Hepatocyte (in vitro differentiated cells): ENCODE results near the gene MXRA7. TPM values are rescaled to one million over a fixed set of nuclear protein-coding genes. Genes with fewer than 3 reads are reported as not detected.

ENCODE experiments used
- DNase-seq: peaks from one replicate; pipeline ENCODE4 v3.0.0-alpha.2; 2016; ENCODE audit warnings: low spot score
- H2AFZ ChIP-seq: fragments of 200-600 bp; sonication (generic); 2 replicates; pipeline ENCODE4 v1.6.0; 2016; ENCODE audit warnings: antibody characterized with exemption, mild to moderate bottlenecking
- H3K27ac ChIP-seq: fragments of 200-600 bp; sonication (generic); 2 replicates; pipeline ENCODE4 v1.5.1; 2016; ENCODE audit warnings: mild to moderate bottlenecking
- H3K27me3 ChIP-seq: fragments of 200-600 bp; sonication (generic); 2 replicates; pipeline ENCODE4 v1.6.1; 2016
- H3K36me3 ChIP-seq: fragments of 200-600 bp; sonication (generic); replicated peaks from 2 replicates; pipeline ENCODE4 v1.5.1; 2016; ENCODE audit warnings: low read depth; ENCODE audit not compliant: insufficient read depth
- H3K4me1 ChIP-seq: fragments of 200-600 bp; sonication (generic); 2 replicates; pipeline ENCODE4 v1.5.1; 2016; ENCODE audit warnings: mild to moderate bottlenecking, moderate library complexity; ENCODE audit not compliant: insufficient read depth
- H3K4me2 ChIP-seq: fragments of 200-600 bp; sonication (generic); 2 replicates; pipeline ENCODE4 v1.6.0; 2016
- H3K4me3 ChIP-seq: fragments of 200-600 bp; sonication (generic); 2 replicates; pipeline ENCODE4 v1.5.1; 2016; ENCODE audit warnings: mild to moderate bottlenecking
- H3K79me2 ChIP-seq: fragments of 200-600 bp; sonication (generic); 2 replicates; pipeline ENCODE4 v1.6.0; 2017; ENCODE audit warnings: mild to moderate bottlenecking
- H3K9me2 ChIP-seq: fragments of 200-600 bp; sonication (generic); replicated peaks from 2 replicates; pipeline ENCODE4 v1.6.0; 2017; ENCODE audit warnings: mild to moderate bottlenecking; ENCODE audit not compliant: insufficient read depth
- H3K9me3 ChIP-seq: fragments of 200-600 bp; sonication (generic); 2 replicates; pipeline ENCODE4 v1.5.1; 2016; ENCODE audit warnings: low read depth, mild to moderate bottlenecking
- H4K20me1 ChIP-seq: fragments of 200-600 bp; sonication (generic); 2 replicates; pipeline ENCODE4 v1.6.0; 2016; ENCODE audit warnings: mild to moderate bottlenecking; ENCODE audit not compliant: insufficient read depth, poor library complexity, severe bottlenecking
- EZH2 ChIP-seq: fragments of 200-600 bp; sonication (generic); IDR thresholded peaks from 2 replicates; pipeline ENCODE4 v1.6.1; 2016; ENCODE audit warnings: antibody characterized with exemption, mild to moderate bottlenecking, borderline replicate concordance
- EZH2phosphoT487 ChIP-seq: fragments of 200-600 bp; sonication (generic); IDR thresholded peaks from one replicate; pipeline ENCODE4 v1.6.1; 2018; ENCODE audit warnings: antibody characterized with exemption, mild to moderate bottlenecking, low read depth, moderate library complexity; ENCODE audit not compliant: unreplicated experiment, severe bottlenecking
- WGBS: methylation state at CpG from one replicate; pipeline ENCODE4 v1.1.6; 2016; ENCODE audit warnings: low lambda C conversion rate; ENCODE audit errors: missing lambda C conversion rate; 5-methylcytosine and 5-hydroxymethylcytosine counted together
- polyA plus RNA-seq: library from polyadenylated mRNA; unstranded; fragments of >200 nt; fragmentation: Nextera tagmentation; extraction: Ambion mirVana; gene quantifications from 2 replicates; pipeline ENCODE4 v1.2.1, GENCODE V29; 2016
- total RNA-seq: library from RNA; depleted of rRNA; stranded (reverse); fragments of >200 nt; gene quantifications from 2 replicates; pipeline ENCODE4 v1.2.3, GENCODE V29; 2014
- TF ChIP-seq, protein P1 (sequence below): fragments of 200-600 bp; sonication (generic); IDR thresholded peaks from 2 replicates; pipeline ENCODE4 v1.5.1; 2016; ENCODE audit warnings: antibody characterized with exemption, mild to moderate bottlenecking; ENCODE audit not compliant: poor library complexity

Gene MXRA7
- total and polyA plus RNA-seq, 2 experiments from 2014 or later, result 101 to 117 TPM

DNA sequence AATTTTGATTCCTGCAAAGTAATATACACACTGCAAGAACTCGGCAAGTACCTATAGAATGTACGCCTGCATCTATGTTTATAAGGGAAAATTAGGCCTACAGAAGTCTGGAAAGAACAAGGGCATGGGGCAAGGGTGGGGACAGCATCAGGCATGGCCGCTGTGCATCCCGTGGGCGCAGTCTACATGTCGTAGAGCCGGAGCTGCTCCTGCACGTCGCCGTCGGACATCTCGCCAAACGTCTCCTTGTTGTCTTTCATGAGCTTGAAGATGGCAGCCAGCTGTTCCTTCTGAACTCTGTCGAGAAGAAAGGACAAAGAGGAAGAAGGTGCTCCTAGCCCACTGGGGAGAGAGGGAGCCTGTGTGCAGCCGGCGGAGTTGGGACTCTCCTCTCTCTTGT lies 33.4 kb downstream of the MXRA7 start:
- H4K20me1 ChIP-seq, result no peaks in the 10 kb centered on the region
- no peak for DNase-seq

DNA sequence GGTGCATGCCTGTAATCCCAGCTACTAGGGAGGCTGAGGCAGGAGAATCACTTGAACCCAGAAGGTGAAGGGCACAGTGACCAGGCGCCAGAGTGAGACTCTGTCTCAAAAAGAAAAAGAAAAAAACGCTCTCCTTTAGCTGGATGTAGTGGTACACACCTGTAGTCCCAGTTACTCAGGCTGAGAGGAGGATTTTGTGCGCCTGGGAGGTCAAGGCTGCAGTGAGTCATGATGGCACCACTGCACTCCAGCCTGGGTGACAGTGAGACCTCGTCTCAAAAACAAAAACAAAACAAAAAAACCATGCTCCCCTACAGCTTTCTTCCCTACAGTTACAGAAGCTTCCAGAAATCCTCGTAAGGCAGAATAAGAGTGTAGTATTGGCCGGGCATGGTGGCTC lies 34.1 kb downstream of the MXRA7 start:
- Histone ChIP-seq H3K36me3 (no peaks in the 10 kb centered on the region), H3K4me3 (no peak overlapping the region), H2AFZ (no peak overlapping the region), H3K9me3 (no peaks in the 10 kb centered on the region), H3K27ac (no peak overlapping the region), H3K4me2 (no peak overlapping the region), H4K20me1 (no peaks in the 10 kb centered on the region), H3K79me2 (no peaks in the 10 kb centered on the region), H3K27me3 (no peaks in the 10 kb centered on the region), H3K4me1 (peaks cover 3% of the 10 kb centered on the region), H3K9me2 (no peaks in the 10 kb centered on the region)
- DNase-seq, result no peak
- TF ChIP-seq EZH2phosphoT487 (no peak), EZH2 (no peak)
- TF ChIP-seq, protein P1, sequence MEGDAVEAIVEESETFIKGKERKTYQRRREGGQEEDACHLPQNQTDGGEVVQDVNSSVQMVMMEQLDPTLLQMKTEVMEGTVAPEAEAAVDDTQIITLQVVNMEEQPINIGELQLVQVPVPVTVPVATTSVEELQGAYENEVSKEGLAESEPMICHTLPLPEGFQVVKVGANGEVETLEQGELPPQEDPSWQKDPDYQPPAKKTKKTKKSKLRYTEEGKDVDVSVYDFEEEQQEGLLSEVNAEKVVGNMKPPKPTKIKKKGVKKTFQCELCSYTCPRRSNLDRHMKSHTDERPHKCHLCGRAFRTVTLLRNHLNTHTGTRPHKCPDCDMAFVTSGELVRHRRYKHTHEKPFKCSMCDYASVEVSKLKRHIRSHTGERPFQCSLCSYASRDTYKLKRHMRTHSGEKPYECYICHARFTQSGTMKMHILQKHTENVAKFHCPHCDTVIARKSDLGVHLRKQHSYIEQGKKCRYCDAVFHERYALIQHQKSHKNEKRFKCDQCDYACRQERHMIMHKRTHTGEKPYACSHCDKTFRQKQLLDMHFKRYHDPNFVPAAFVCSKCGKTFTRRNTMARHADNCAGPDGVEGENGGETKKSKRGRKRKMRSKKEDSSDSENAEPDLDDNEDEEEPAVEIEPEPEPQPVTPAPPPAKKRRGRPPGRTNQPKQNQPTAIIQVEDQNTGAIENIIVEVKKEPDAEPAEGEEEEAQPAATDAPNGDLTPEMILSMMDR, result no peak
- WGBS, result 95% methylated on average over 6 of the region's 6 CpGs

More for the DNA sequence above, 33.4 kb downstream of the MXRA7 start:
- WGBS, result 97% methylated on average over 16 of the region's 16 CpGs
- no peaks in the 10 kb centered on the region for H3K9me2 ChIP-seq
- TF ChIP-seq, protein P1, result no peak
- no peak for TF ChIP-seq EZH2
- no peak for TF ChIP-seq EZH2phosphoT487
- H3K27me3 ChIP-seq, result no peaks in the 10 kb centered on the region
- no peak overlapping the region for H3K27ac ChIP-seq
- H3K9me3 ChIP-seq, result no peaks in the 10 kb centered on the region
- H3K4me2 ChIP-seq, result no peak overlapping the region
- H3K79me2 ChIP-seq, result no peaks in the 10 kb centered on the region
- H3K4me1 ChIP-seq, result peaks cover 9% of the 10 kb centered on the region
- H3K36me3 ChIP-seq, result no peaks in the 10 kb centered on the region
- H2AFZ ChIP-seq, result no peak overlapping the region
- no peak overlapping the region for H3K4me3 ChIP-seq

DNA sequence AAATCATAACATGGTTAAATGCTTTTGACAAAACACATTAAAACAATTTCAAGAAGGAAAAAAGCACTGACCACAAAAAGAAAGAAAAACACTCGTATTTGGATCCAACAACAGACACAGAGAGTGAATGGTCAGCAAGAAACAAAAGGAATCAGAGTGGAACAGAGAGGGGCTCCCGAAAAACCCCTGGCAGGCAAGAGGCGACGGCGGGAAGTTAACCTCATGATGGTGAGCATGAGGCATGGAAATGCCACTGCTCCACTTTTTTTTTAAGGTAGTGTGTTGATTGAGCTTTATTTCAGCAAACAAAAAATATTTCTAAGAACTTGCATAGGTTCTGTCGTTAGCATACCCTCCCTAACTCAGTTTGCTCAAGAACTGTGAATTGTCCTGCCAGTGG lies 35.1 kb downstream of the MXRA7 start:
- DNase-seq, result no peak
- no peak overlapping the region for H3K27ac ChIP-seq
- no peaks in the 10 kb centered on the region for H3K9me2 ChIP-seq
- 95% methylated on average over 6 of the region's 6 CpGs for WGBS
- no peak for TF ChIP-seq EZH2
- TF ChIP-seq, protein P1, result no peak
- TF ChIP-seq EZH2phosphoT487, result no peak
- H3K27me3 ChIP-seq, result no peaks in the 10 kb centered on the region
- no peak overlapping the region for H3K4me2 ChIP-seq
- H4K20me1 ChIP-seq, result no peaks in the 10 kb centered on the region
- no peaks in the 10 kb centered on the region for H3K79me2 ChIP-seq
- H2AFZ ChIP-seq, result no peak overlapping the region
- H3K9me3 ChIP-seq, result no peaks in the 10 kb centered on the region
- no peak overlapping the region for H3K4me3 ChIP-seq
- H3K36me3 ChIP-seq, result no peaks in the 10 kb centered on the region
- no peaks in the 10 kb centered on the region for H3K4me1 ChIP-seq

DNA sequence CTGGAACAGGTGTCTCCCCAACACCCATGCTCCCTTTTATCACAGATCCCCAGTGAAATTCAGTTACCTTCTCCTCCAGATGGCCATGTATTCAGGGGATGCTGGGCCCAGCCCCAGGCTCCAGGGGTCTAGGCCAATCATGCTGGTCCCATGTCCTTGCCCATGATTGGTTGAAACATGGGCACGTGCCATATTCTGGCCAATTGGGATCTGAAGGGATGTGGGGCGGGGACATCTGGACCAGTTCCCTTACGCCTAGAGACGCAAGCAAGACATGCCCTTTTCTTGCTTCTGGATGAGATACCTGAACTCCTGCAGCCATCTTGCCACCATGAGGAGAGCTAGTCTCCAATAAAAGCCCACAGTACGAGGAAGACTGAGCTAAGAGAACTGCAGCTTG lies 36.2 kb downstream of the MXRA7 start:
- H2AFZ ChIP-seq, result no peak overlapping the region
- no peaks in the 10 kb centered on the region for H3K36me3 ChIP-seq
- H3K27ac ChIP-seq, result no peak overlapping the region
- TF ChIP-seq EZH2phosphoT487 (no peak), EZH2 (no peak)
- TF ChIP-seq, protein P1, result no peak
- H4K20me1 ChIP-seq, result no peaks in the 10 kb centered on the region
- H3K79me2 ChIP-seq, result no peaks in the 10 kb centered on the region
- H3K9me3 ChIP-seq, result no peaks in the 10 kb centered on the region
- no peak for DNase-seq
- no peak overlapping the region for H3K4me3 ChIP-seq
- H3K4me2 ChIP-seq, result no peak overlapping the region
- 94% methylated on average over 5 of the region's 5 CpGs for WGBS
- H3K9me2 ChIP-seq, result no peaks in the 10 kb centered on the region
- no peaks in the 10 kb centered on the region for H3K4me1 ChIP-seq
- H3K27me3 ChIP-seq, result no peaks in the 10 kb centered on the region
